Measurements from ENCODE around the gene CLTC. TPM values are rescaled to one million over a fixed set of nuclear protein-coding genes. Genes with fewer than 3 reads are reported as not detected.
A peak's percentile ranks its signal among the peaks of the same experiment; 100 is the strongest.
"Not testable (repeated sequence)": the region's sequence is repeated elsewhere in the genome, so short reads cannot be mapped to it uniquely, and the experiment has no call there.

CLTC gene
- total RNA-seq (2014; rRNA removed; shearing (Covaris generic)): 209 and 219 TPM in 2 replicates

GRCh38 chr17:59619298-59620063, at the start of gene CLTC:
Gene CLTC, plus strand, starts transcription at chr17:59619895. Its CDS starts 237 bp downstream, at chr17:59620132.
- 0 out of 2 replicates have a peak, but pooled peaks cover 4% of the 10 kb centered on the region for H3K4me1 ChIP-seq
- no peaks in the 10 kb centered on the region for H3K27me3 ChIP-seq
- H3K27ac ChIP-seq: peak within 1 kb of the TSS; percentile 98
- no peaks in the 10 kb centered on the region for H3K9me3 ChIP-seq (replicated peaks)
- peak; percentile 88 to 94 for DNase-seq
- peaks cover 4% of the 10 kb centered on the region; the same call in 1 of the 2 replicates for H3K36me3 ChIP-seq
- H3K4me3 ChIP-seq: peak within 1 kb of the TSS; percentile 98

GRCh38 chr17:59572301-59572924, 47.3 kb upstream of the CLTC start:
- DNase-seq: no peak
- Histone ChIP-seq H3K9me3 (replicated peaks) (no peaks in the 10 kb centered on the region), H3K4me1 (no peaks in the 10 kb centered on the region), H3K27ac (no peak overlapping the region), H3K36me3 (no peaks in the 10 kb centered on the region), H3K27me3 (no peaks in the 10 kb centered on the region), H3K4me3 (no peak overlapping the region)

- H3K4me1 ChIP-seq; H3K9me3 ChIP-seq (replicated peaks); H3K4me3 ChIP-seq; H3K27me3 ChIP-seq; H3K27ac ChIP-seq; DNase-seq; H3K36me3 ChIP-seq: not testable (repeated sequence)
Measured at GRCh38 chr17:59584168-59584567, 35.5 kb upstream of the CLTC start.

- no peak overlapping the region for H3K4me3 ChIP-seq
- DNase-seq: no peak
- no peaks in the 10 kb centered on the region for H3K27me3 ChIP-seq
- no peak overlapping the region for H3K27ac ChIP-seq
- no peaks in the 10 kb centered on the region for H3K9me3 ChIP-seq (replicated peaks)
- H3K36me3 ChIP-seq: peaks cover 5% of the 10 kb centered on the region; the same call in 1 of the 2 replicates
- H3K4me1 ChIP-seq: no peaks in the 10 kb centered on the region
Measured at GRCh38 chr17:59600169-59600568, 19.5 kb upstream of the CLTC start.

- Histone ChIP-seq H3K36me3 (peaks cover 9% of the 10 kb centered on the region; the same call in 1 of the 2 replicates), H3K27me3 (no peaks in the 10 kb centered on the region), H3K9me3 (replicated peaks) (no peaks in the 10 kb centered on the region), H3K4me3 (no peak overlapping the region), H3K4me1 (no peaks in the 10 kb centered on the region), H3K27ac (no peak overlapping the region)
- no peak for DNase-seq
Measured at GRCh38 chr17:59601130-59601529, 18.6 kb upstream of the CLTC start.

- Histone ChIP-seq H3K4me3 (no peak overlapping the region), H3K27me3 (no peaks in the 10 kb centered on the region), H3K9me3 (replicated peaks) (no peaks in the 10 kb centered on the region), H3K27ac (no peak overlapping the region), H3K4me1 (no peaks in the 10 kb centered on the region), H3K36me3 (peaks cover 24% of the 10 kb centered on the region)
- no peak for DNase-seq
Measured at GRCh38 chr17:59607061-59607460, 12.6 kb upstream of the CLTC start.

DNA sequence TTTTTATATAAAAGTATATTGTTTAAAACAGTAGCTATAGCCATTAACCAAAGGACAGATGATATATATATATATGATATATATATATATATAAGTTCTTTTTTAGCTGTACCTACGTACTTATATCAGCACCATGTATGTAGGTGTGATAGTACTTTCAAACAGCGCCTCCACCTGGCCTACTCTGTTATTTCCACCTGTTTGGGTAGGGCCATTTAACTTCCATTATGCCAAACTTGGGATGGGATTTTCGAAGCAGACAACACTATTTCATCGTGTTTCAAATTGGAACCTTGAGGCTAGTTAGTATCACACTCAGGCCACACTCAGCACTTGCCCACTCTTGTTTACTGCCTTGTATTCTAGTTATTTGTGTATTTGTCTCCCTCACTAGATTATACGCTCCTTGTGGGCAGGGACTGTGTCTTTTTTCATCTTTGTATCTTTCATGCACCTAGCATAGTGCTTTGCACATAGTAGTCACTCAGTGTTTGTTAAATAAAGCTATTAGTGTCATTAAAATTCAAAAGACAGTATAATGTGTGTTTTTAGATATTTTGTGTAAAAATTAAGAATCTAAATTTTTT, 11.8 kb upstream of the CLTC start:
- Histone ChIP-seq H3K4me1 (no peaks in the 10 kb centered on the region), H3K27ac (no peak overlapping the region), H3K36me3 (peaks cover 24% of the 10 kb centered on the region), H3K9me3 (replicated peaks) (no peaks in the 10 kb centered on the region), H3K27me3 (no peaks in the 10 kb centered on the region), H3K4me3 (no peak overlapping the region)
- peak in 1 of 2 experiments; percentile 20 for DNase-seq

GRCh38 chr17:59611503-59611902, 8.2 kb upstream of the CLTC start:
- H3K4me3 ChIP-seq: no peak overlapping the region
- H3K36me3 ChIP-seq: peaks cover 15% of the 10 kb centered on the region
- no peak for DNase-seq
- no peak overlapping the region for H3K27ac ChIP-seq
- H3K27me3 ChIP-seq: no peaks in the 10 kb centered on the region
- H3K9me3 ChIP-seq (replicated peaks): no peaks in the 10 kb centered on the region
- no peaks in the 10 kb centered on the region for H3K4me1 ChIP-seq

GRCh38 chr17:59616253-59616920, 3.3 kb upstream of the CLTC start:
- H3K4me1 ChIP-seq: 0 out of 2 replicates have a peak, but pooled peaks cover 3% of the 10 kb centered on the region
- no peaks in the 10 kb centered on the region for H3K27me3 ChIP-seq
- no peaks in the 10 kb centered on the region for H3K9me3 ChIP-seq (replicated peaks)
- no peaks in the 10 kb centered on the region for H3K36me3 ChIP-seq
- DNase-seq: no peak
- H3K27ac ChIP-seq: no peak overlapping the region
- no peak overlapping the region for H3K4me3 ChIP-seq

DNA sequence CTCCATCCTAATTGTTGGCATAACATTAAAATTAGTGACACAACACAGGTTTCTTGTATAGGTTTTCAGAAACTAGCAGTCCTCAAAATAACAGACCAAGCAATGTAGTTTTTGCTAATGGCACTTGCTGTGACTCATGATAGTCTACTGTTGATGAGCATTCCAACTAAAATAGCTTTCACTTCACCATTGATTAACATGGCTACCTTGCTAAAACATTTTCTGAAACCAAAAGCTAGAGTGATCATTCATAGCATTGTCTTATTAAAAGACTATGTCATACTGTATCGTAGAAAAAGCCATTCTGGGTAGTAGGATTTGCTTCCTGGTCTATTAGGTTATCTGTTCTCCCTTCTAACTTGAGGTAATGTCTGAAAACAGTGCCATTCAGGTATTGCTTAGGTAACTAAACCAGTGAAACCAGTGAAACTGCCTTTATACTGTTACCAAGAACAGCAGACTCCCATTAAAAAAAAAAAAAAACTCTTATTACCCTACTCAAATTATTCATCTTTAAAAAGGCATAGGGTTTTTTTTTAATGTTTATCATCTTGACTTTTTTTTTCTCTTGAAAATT, 2.5 kb upstream of the CLTC start:
- Histone ChIP-seq H3K4me3 (no peak overlapping the region), H3K27me3 (no peaks in the 10 kb centered on the region), H3K27ac (no peak overlapping the region), H3K36me3 (no peaks in the 10 kb centered on the region), H3K9me3 (replicated peaks) (no peaks in the 10 kb centered on the region), H3K4me1 (0 out of 2 replicates have a peak, but pooled peaks cover 4% of the 10 kb centered on the region)
- DNase-seq: no peak

GRCh38 chr17:59619035-59619297, 729 bp upstream of the CLTC start:
- H3K36me3 ChIP-seq: peaks cover 4% of the 10 kb centered on the region; the same call in 1 of the 2 replicates
- no peak for DNase-seq
- H3K9me3 ChIP-seq (replicated peaks): no peaks in the 10 kb centered on the region
- peak overlapping the region; percentile 98 for H3K27ac ChIP-seq
- no peaks in the 10 kb centered on the region for H3K27me3 ChIP-seq
- H3K4me3 ChIP-seq: peak overlapping the region; percentile 98
- 0 out of 2 replicates have a peak, but pooled peaks cover 4% of the 10 kb centered on the region for H3K4me1 ChIP-seq

DNA sequence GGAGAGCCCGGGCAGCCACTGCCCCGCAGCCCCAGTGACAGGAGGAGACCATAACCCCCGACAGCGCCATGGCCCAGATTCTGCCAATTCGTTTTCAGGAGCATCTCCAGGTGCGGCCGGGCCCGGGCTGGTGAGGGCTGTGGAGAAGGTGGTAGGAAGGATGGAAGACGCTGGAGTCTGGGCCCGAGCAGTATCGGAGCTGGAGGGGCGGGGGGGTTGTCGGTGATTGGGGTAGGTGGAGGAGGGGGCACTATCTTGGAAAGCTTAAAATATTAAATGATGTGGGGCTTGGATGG, 317 bp downstream of the CLTC start:
- H3K9me3 ChIP-seq (replicated peaks): no peaks in the 10 kb centered on the region
- DNase-seq: no peak
- peak overlapping the region; percentile 98 for H3K4me3 ChIP-seq

DNA sequence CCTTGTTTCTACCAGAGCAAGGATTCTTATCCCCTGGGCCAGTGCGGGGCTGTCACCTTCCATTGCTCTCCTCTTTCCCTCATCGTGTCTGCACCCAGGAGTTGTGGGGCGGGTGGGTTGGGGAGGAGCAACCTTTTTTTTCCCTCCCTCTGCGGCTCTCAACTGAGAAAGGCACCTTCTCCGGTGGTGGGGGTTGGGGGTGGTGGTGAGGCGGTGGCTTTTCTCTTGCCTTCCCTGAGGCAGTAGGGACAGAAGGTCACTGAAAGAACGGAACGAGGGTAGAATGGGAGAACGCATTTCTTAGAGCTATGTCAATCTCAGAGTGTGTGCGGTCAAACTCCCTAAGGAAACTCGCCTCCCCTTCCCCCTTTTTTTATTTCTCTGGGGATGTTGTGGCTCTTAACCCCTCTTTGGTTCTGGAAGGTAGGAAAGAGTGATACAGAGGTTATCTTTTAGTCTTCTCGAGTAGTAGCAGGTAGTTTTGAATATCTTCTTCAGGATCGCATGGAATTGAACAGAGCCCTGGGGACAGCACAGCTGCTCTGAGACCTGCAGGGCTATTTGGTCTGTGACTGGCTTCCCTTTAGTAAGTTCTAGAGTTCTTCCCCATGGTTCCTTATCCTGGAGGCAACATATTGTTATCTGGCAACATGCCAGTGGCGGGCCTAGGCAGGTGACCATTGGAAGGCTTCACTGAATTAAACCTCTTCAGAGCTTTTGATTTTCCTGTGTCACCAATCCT, 994 bp downstream of the CLTC start:
- Histone ChIP-seq H3K9me3 (replicated peaks) (no peaks in the 10 kb centered on the region), H3K36me3 (peaks cover 4% of the 10 kb centered on the region; the same call in 1 of the 2 replicates), H3K27ac (no peak overlapping the region), H3K27me3 (no peaks in the 10 kb centered on the region), H3K4me3 (peak overlapping the region; percentile 98), H3K4me1 (0 out of 2 replicates have a peak, but pooled peaks cover 4% of the 10 kb centered on the region)
- DNase-seq: peak; percentile 44 to 64

More for the DNA sequence above, 317 bp downstream of the CLTC start:
- Histone ChIP-seq H3K4me1 (0 out of 2 replicates have a peak, but pooled peaks cover 4% of the 10 kb centered on the region), H3K36me3 (peaks cover 4% of the 10 kb centered on the region; the same call in 1 of the 2 replicates), H3K27ac (peak overlapping the region; percentile 98), H3K27me3 (no peaks in the 10 kb centered on the region)

DNA sequence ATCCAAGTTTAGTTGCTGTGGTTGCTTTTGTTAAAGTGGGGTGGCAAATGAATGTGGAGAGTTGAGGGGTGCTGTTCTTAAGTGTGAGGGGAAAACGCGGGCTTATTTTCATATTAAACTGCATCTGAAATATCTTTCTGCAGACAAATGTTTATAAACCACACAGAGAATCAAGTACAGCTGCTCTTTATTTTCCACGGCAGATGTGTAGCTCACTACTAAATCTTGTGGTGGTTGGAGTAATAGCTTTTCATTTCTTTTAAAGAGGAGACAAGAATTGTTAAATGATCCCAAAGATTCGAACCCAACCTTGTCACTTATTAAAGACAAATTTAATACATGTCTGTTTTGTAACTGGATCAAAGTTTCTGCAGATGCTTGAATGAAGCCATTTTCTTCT, 2.1 kb downstream of the CLTC start:
- DNase-seq: no peak
- no peaks in the 10 kb centered on the region for H3K9me3 ChIP-seq (replicated peaks)
- H3K4me1 ChIP-seq: 0 out of 2 replicates have a peak, but pooled peaks cover 4% of the 10 kb centered on the region
- H3K4me3 ChIP-seq: no peak overlapping the region
- H3K27ac ChIP-seq: no peak overlapping the region
- H3K36me3 ChIP-seq: peaks cover 4% of the 10 kb centered on the region; the same call in 1 of the 2 replicates
- no peaks in the 10 kb centered on the region for H3K27me3 ChIP-seq

Data from SJCRH30 (cell line).